Astrocyte (in vitro differentiated cells and primary cell): ENCODE measurements around the gene ECHDC3. TPM values are rescaled to one million over a fixed set of nuclear protein-coding genes. Genes with fewer than 3 reads are reported as not detected.

Experiments used
- DNase-seq: peaks from one replicate; pipeline ENCODE4 v3.0.0-alpha.2; 2010; ENCODE audit warnings: low read depth
- FAIRE-seq: peaks from 2 replicates; lab custom pipeline; 2011; peaks lifted over from hg19 to GRCh38; lab: Jason Lieb, UNC
- H2AFZ ChIP-seq: 2 replicates; pipeline ENCODE4 v1.6.0; 2012; ENCODE audit warnings: low read depth, low read length, inconsistent platforms
- H3K27ac ChIP-seq: 2 replicates; pipeline ENCODE4 v1.5.1; 2011; ENCODE audit warnings: low read depth, low read length, inconsistent platforms
- H3K27me3 ChIP-seq: 2 replicates; pipeline ENCODE4 v1.6.0; 2011; ENCODE audit warnings: low read length, inconsistent platforms; ENCODE audit not compliant: insufficient read depth
- H3K36me3 ChIP-seq: 2 replicates; pipeline ENCODE4 v1.5.1; 2011; ENCODE audit warnings: low read length, inconsistent platforms; ENCODE audit not compliant: insufficient read depth
- H3K4me1 ChIP-seq: 2 replicates; pipeline ENCODE4 v1.5.1; 2011; ENCODE audit warnings: low read length, inconsistent platforms; ENCODE audit not compliant: insufficient read depth
- H3K4me2 ChIP-seq: 2 replicates; pipeline ENCODE4 v1.6.0; 2012; ENCODE audit warnings: low read length, inconsistent platforms
- H3K4me3 ChIP-seq: 2 replicates; pipeline ENCODE4 v1.5.1; 2011; ENCODE audit warnings: low read depth, mild to moderate bottlenecking, low read length, inconsistent platforms; ENCODE audit not compliant: insufficient read depth
- H3K79me2 ChIP-seq: 2 replicates; pipeline ENCODE4 v1.6.0; 2012; ENCODE audit warnings: mild to moderate bottlenecking, low read length, inconsistent platforms; ENCODE audit not compliant: insufficient read depth
- H3K9ac ChIP-seq: 2 replicates; pipeline ENCODE4 v1.6.0; 2012; ENCODE audit warnings: mild to moderate bottlenecking, low read length, inconsistent platforms
- H3K9me3 ChIP-seq: 2 replicates; pipeline ENCODE4 v1.5.1; 2012; ENCODE audit warnings: low read depth, mild to moderate bottlenecking, low read length, inconsistent platforms; ENCODE audit not compliant: insufficient read depth
- H4K20me1 ChIP-seq: 2 replicates; pipeline ENCODE4 v1.6.0; 2012; ENCODE audit warnings: low read length, inconsistent platforms; ENCODE audit not compliant: insufficient read depth
- H3K27ac Mint-ChIP-seq: one replicate; pipeline ENCODE4 v1.8.0; 2021; ENCODE audit warnings: mild to moderate bottlenecking, mixed read lengths; ENCODE audit not compliant: unreplicated experiment
- H3K27me3 Mint-ChIP-seq: one replicate; pipeline ENCODE4 v1.8.0; 2021; ENCODE audit warnings: low read depth, mixed read lengths; ENCODE audit not compliant: unreplicated experiment
- H3K36me3 Mint-ChIP-seq: one replicate; pipeline ENCODE4 v1.8.0; 2021; ENCODE audit warnings: low read depth, mixed read lengths; ENCODE audit not compliant: unreplicated experiment
- H3K4me1 Mint-ChIP-seq: one replicate; pipeline ENCODE4 v1.8.0; 2021; ENCODE audit warnings: low read depth, mixed read lengths; ENCODE audit not compliant: unreplicated experiment
- H3K4me3 Mint-ChIP-seq: one replicate; pipeline ENCODE4 v1.8.0; 2021; ENCODE audit warnings: mild to moderate bottlenecking, moderate library complexity, mixed read lengths; ENCODE audit not compliant: unreplicated experiment
- H3K9me3 Mint-ChIP-seq: one replicate; pipeline ENCODE4 v1.8.0; 2021; ENCODE audit warnings: mild to moderate bottlenecking, mixed read lengths; ENCODE audit not compliant: unreplicated experiment
- CTCF ChIP-seq: IDR thresholded peaks from 2 replicates; pipeline ENCODE4 v1.5.1; 2011; ENCODE audit warnings: low read depth, mild to moderate bottlenecking, inconsistent platforms, low read length, moderate library complexity; ENCODE audit not compliant: insufficient read depth
- EZH2 ChIP-seq: IDR thresholded peaks from 2 replicates; pipeline ENCODE4 v1.6.1; 2012; ENCODE audit warnings: mild to moderate bottlenecking, low read length, inconsistent platforms; ENCODE audit not compliant: insufficient read depth
- total RNA-seq: library from RNA; stranded (reverse); gene quantifications from 2 replicates; pipeline ENCODE4 v1.2.1, GENCODE V29; 2021

Gene ECHDC3
- total RNA-seq, 1 donor from 2014 or later: 2.1 TPM

GRCh38 chr10:11756766-11757315 lies 14.7 kb downstream of the ECHDC3 start:
- H3K36me3 Mint-ChIP-seq: no peaks in the 10 kb centered on the region
- H3K9me3 ChIP-seq: no peaks in the 10 kb centered on the region
- peaks cover 10% of the 10 kb centered on the region for H3K4me1 Mint-ChIP-seq
- H3K27ac ChIP-seq: peak overlapping the region; percentile 73
- no peaks in the 10 kb centered on the region for H3K36me3 ChIP-seq
- no peaks in the 10 kb centered on the region for H4K20me1 ChIP-seq
- TF ChIP-seq EZH2 (no peak), CTCF (no peak)
- no peak overlapping the region for H2AFZ ChIP-seq
- peak overlapping the region; percentile 21 for H3K9ac ChIP-seq
- FAIRE-seq (no peak), DNase-seq (no peak)
- no peaks in the 10 kb centered on the region for H3K27me3 ChIP-seq
- H3K9me3 Mint-ChIP-seq: peaks cover 4% of the 10 kb centered on the region
- H3K79me2 ChIP-seq: no peaks in the 10 kb centered on the region
- H3K27ac Mint-ChIP-seq: no peak overlapping the region
- no peak overlapping the region for H3K4me3 ChIP-seq
- H3K4me1 ChIP-seq: peaks cover 22% of the 10 kb centered on the region
- H3K4me3 Mint-ChIP-seq: no peak overlapping the region
- peaks cover 3% of the 10 kb centered on the region for H3K27me3 Mint-ChIP-seq
- no peak overlapping the region for H3K4me2 ChIP-seq

- Mint-ChIP-seq H3K9me3 (peaks cover 5% of the 10 kb centered on the region), H3K36me3 (no peaks in the 10 kb centered on the region), H3K4me3 (no peak overlapping the region), H3K4me1 (peaks cover 10% of the 10 kb centered on the region), H3K27me3 (peaks cover 3% of the 10 kb centered on the region), H3K27ac (peak overlapping the region; percentile 80)
- H3K9me3 ChIP-seq: no peaks in the 10 kb centered on the region
- peak overlapping the region; percentile 7 for H2AFZ ChIP-seq
- H3K9ac ChIP-seq: peak overlapping the region; percentile 58
- DNase-seq (peak; percentile 84), FAIRE-seq (no peak)
- H4K20me1 ChIP-seq: no peaks in the 10 kb centered on the region
- no peaks in the 10 kb centered on the region for H3K36me3 ChIP-seq
- no peak overlapping the region for H3K4me3 ChIP-seq
- TF ChIP-seq CTCF: no peak
- no peak for TF ChIP-seq EZH2
- peaks cover 22% of the 10 kb centered on the region for H3K4me1 ChIP-seq
- H3K79me2 ChIP-seq: no peaks in the 10 kb centered on the region
- H3K27ac ChIP-seq: peak overlapping the region; percentile 73
- no peaks in the 10 kb centered on the region for H3K27me3 ChIP-seq
- H3K4me2 ChIP-seq: peak overlapping the region; percentile 41
Measured at GRCh38 chr10:11757454-11757820, 15.3 kb downstream of the ECHDC3 start.

GRCh38 chr10:11757821-11758463 lies 15.8 kb downstream of the ECHDC3 start:
- Mint-ChIP-seq H3K27ac (peak overlapping the region; percentile 80), H3K36me3 (no peaks in the 10 kb centered on the region), H3K9me3 (peaks cover 5% of the 10 kb centered on the region), H3K4me3 (no peak overlapping the region), H3K27me3 (peaks cover 3% of the 10 kb centered on the region), H3K4me1 (peaks cover 10% of the 10 kb centered on the region)
- no peaks in the 10 kb centered on the region for H3K36me3 ChIP-seq
- TF ChIP-seq EZH2: no peak
- peak; percentile 93 for TF ChIP-seq CTCF
- peaks cover 22% of the 10 kb centered on the region for H3K4me1 ChIP-seq
- H3K27ac ChIP-seq: peak overlapping the region; percentile 73
- FAIRE-seq (peak; percentile 77), DNase-seq (peak; percentile 55)
- H4K20me1 ChIP-seq: no peaks in the 10 kb centered on the region
- no peaks in the 10 kb centered on the region for H3K9me3 ChIP-seq
- peak overlapping the region; percentile 20 for H2AFZ ChIP-seq
- H3K4me2 ChIP-seq: peak overlapping the region; percentile 41
- H3K27me3 ChIP-seq: no peaks in the 10 kb centered on the region
- H3K79me2 ChIP-seq: no peaks in the 10 kb centered on the region
- H3K4me3 ChIP-seq: no peak overlapping the region
- peak overlapping the region; percentile 58 for H3K9ac ChIP-seq
